Islet precursor cell (in vitro differentiated cells): ENCODE data around the gene SLC12A4.
"Not testable (repeated sequence)": the region's sequence is repeated elsewhere in the genome, so short reads cannot be mapped to it uniquely, and the experiment has no call there.

ENCODE experiments used
- DNase-seq: peaks from one replicate; pipeline ENCODE4 v3.0.0-alpha.2; 2018

SLC12A4 gene

DNA sequence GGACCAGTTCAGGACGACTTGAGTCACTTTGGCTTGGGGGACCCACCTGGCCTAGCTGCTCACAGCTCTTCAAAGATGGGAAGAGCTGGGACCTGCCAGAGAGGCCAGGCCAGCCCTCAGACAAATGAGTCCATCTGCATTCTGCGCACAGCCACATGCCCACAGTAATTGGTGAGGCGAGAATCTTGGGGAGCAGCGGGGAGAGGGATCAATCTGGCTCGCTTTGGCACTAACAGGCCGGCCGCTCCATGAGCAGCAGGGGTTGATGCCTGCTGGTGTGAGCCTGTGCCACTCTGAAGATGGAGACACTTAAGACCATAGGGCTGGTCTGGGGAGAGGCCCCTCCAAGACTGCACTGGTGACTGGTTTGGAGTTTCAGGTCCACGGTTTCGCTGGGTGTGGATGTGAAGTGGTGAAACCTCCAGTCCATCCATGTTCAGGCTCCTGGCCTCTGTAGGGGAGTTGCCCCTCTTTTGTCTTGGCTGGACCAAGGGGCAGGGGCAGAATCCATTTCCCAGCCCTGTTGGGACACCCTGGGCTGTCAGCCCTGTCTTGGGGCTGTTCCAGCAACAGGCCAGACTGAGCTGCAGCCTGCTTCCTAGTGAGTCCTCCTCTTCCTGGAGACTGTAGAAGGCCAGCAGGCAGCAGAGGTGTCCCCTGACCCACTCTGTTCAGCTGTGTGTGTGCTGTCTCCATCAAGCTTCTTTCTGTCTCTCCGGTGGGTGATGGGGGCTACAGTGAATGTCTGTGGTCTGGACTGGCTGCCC is 44.1 kb downstream of the SLC12A4 start:
- no peak for DNase-seq

DNA sequence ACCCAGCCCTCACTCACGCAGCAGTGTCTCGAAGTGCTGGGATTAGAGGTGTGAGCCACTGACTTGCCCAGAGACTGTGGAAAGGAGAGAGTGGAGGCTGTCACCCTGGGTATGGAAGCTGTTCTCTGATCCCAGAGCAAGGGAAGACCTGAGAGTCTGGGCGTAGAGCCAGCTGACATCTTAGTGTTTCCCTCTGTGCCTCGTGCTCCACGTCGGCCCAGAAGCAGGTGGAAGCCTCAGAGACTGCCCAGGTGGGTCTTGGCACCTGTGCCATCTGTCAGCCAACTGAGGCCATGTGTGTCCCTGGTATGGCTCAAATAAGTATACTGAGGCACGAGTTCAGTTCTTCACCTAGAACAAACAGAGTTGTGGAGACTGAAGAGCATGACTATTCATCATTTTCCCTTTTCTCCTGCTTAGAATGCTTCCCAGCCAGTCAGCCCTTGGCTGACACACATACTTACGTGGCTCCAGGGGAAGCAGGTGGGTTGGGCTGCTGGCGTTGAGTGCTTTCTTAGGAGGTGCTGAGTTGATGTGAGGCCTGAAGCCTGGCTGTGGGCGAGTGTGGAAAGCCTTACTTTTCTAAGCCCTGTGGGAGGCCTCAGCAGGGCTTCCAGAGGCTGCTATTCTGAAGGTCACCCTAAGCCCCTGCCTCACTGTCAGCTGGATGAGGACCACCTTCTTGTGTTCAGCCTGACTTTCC is 44.9 kb downstream of the SLC12A4 start:
- DNase-seq = no peak

DNA sequence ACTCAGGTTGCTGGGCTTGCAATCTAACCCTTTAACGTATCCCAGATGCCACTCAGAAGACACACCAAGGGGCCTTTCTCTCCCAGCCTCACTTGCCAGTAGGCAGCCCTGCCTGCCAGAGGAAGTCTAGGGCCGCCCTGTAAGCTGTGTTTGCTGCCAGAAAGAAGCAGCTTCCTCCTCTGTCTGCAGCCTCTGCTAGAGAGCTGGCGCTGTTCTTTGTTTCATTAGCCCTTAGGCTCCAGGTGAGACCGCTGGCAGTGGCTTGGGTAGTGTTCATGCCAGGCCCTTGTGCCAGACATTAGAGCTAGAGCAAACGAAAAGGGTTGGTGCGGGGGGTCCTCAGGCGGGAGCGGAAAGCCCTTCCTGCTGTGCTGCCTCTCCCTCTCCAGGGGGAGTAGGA is 45.7 kb downstream of the SLC12A4 start:
- DNase-seq = no peak

DNA sequence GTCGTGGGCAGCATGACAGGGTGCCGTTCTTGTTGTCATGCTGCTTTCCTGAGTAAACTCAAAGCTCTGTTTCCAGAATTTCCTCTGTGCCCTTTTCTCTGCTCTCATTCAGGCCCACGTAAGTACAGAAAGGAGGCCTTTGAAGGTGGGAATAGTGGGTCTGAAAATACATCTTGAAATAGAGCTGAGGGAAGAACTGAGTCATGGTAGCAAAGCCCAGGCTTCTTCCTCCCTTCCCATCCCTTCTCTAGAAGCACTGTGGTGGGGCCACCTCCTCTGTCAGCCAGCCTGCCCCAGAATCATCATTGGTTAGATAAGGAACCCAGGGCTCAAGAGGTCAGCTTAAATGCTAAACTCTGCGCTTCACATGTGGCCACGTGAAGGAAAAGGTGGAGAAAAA is 46.2 kb downstream of the SLC12A4 start:
- no peak for DNase-seq

DNA sequence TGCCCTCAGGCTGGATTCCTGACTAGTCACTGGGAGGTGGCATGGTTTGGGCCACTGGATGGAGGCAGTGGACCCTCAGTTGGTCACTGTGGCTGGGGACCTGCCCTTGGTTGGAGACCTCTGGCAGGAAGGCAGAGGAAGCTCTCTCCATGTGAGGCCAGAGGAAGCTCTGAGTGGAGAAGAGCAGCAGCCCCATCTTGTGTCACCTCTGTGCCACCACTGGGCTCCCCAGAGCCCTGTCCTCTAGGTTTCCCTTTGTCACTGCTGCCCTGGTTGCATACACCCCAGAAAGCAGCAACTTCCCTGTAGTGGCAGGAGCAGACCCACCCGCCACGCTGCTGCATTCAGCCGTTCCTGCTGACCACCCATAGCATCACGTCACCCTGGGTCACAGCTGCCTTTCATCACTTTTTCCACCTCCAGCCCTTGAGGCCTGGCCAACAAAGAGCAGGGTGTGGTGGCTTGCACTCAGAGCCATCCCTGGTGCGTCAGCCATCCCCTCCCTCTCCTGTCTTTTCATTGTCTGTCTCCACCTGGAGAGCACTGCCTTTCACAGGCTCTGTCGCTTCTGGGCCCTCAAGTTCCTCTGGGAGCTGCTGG is 48.7 kb downstream of the SLC12A4 start:
- peak; percentile 50 for DNase-seq

DNA sequence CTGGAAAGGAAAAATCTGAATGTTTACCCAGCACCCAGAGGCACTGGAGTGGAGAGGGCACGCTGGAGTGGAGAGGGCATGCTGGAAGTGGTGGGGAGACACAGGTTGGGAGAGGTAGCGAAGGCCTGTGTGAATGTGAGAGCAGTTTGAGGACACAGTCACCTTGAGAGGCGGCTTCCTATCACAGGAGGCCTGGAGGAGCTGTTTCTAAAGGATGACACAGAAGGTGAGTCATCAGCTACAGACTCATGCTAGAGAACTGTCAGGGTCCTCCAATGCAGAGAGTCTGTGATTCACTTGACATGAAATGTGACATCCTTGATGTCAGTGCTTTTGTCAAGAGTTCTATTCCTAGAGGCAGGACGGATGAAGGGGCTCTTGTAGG is 50.6 kb downstream of the SLC12A4 start:
- peak; percentile 89 for DNase-seq

DNA sequence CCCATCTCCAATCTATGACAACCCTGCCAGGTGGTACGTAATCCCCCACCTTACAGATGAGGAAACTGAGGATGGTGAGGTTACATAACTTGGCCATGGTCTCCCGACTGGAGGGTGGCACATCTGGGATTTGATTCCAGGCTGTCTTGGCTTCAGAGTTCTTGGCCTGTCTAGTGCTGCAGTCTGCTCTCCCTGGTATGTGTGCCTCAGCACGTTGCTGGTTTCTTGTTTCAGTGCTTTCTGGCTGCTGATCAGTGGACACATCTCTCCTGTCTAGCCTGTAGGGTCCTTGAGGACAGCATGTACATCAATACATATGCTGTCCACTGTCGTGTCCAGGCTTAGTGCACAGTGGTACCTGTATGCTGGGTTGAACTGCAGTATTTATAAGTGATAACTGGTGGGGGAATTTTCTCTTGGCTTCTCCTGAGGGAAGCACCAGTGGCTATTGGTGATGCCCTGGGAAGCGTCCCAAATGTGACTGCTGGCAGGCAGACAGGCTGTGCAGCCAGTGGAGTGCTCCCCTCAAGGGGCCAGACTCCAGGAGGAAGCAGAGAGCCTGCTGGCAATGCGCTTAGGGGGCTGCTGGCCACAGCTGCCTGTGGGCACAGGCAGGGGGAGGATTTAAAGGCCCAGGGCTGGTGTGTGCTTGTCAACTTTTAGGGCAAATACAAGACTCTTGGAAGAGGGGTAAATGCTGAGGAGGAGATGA is 51.1 kb downstream of the SLC12A4 start:
- DNase-seq = peak; percentile 69

DNA sequence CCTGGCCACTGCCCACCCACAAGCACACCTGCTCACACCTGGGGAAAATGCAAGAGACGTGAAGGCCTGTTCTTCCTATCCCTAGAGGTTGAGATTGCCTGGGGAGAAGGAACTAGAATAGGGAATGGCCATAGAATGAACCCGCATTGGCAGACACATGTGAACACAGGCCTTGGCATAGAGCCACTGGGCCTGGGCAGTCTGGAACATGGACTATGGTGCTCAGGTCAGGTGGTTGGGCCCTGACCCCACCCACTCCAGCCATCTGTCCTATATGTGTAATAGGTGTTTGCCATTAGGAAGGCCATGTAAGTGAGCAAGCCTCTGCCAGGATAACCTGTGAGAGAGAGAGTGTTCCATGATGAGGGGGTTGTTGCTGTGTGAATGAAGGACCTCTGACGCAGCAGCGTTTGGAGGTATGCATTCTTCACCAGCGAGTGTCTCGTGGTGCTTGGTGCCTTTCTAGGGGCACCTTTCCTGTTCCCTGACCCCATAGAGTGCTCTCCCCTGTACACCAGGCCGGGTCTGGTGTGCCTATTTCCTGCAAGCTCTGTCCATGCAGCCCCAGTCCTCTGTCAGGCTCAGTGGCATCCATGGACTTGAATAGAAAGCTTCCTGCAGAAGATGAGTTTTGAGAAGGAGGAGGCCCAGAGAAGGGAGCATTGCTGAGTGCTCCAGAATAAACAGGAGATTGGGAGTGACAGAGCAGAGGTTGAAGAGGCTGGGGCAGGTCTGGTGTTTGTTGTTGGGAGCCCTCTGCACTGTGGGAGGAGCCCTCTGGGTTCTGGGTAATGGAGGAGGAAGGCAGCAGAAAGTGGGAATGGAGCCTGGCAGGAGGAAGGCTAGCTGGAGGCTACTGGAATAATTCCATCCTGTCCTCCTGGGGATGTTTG is 52.4 kb downstream of the SLC12A4 start:
- DNase-seq = peak; percentile 64

DNA sequence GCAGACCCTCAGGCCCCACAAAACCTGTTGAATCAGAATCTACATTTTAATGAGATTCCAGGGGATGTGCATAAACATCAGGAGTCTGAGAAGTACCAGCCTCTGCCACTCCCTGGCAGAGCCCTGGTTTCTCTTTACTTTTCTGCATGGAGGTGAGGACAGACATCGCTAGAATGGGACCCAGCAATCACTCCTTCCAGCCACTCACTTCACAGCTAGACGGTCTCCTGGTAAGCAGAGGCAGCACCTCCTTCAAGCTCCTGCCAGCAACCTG is 53.0 kb downstream of the SLC12A4 start:
- DNase-seq = not testable (repeated sequence)

DNA sequence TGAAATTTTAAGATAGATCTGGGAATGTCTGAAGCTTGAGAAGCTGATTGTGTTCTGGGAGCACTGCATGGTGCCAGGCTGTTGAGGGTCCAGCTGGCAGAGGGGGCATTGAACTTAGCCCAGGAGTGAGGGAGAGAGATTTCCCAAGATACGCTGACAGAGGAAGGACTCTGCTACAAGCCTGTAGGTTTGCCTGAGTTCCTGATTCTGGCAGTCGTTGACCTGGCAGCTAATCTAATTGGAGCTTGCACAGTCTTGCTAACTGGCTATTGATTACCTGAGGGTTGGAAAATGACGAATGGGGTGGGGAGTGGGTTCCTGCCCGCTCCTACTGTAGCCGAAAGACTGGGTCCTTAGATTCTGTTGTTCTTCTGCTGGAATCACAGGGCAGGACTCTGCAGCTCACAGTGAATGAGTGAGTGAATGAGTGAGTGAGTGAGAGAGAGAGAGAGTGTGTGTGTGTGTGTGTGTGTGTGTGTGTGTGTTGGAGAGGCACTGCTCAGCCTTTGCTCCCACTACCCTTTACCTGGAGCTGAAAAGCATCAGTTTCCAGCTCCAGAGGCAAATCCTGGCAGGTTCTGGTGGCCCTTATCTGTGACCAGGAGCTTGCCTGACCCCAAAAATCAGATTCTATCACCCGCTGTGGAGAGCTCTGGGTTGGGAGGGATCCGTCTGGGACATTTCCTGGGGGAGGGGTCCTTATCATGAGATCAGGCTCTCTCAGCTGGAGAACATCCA is 53.5 kb downstream of the SLC12A4 start:
- peak; percentile 60 for DNase-seq

DNA sequence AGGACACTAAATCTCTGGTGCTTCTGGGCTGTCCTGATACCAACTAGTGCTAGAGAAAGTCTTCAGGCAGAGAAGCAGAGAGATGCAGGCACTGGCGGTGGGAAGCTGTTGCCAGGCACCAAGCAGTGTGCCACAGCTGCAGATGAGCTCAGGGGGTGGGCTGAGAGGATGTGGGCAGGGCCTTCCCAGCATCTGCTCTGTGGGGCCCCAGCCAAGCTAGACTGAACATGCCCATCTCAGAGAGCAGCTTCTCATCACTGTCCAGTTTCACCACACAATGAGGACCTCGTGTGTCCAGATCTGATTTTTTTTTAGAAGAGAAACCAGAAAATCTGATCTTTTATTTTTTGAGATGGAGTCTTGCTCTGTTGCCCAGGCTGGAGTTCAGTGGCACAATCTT is 58.3 kb downstream of the SLC12A4 start:
- no peak for DNase-seq

DNA sequence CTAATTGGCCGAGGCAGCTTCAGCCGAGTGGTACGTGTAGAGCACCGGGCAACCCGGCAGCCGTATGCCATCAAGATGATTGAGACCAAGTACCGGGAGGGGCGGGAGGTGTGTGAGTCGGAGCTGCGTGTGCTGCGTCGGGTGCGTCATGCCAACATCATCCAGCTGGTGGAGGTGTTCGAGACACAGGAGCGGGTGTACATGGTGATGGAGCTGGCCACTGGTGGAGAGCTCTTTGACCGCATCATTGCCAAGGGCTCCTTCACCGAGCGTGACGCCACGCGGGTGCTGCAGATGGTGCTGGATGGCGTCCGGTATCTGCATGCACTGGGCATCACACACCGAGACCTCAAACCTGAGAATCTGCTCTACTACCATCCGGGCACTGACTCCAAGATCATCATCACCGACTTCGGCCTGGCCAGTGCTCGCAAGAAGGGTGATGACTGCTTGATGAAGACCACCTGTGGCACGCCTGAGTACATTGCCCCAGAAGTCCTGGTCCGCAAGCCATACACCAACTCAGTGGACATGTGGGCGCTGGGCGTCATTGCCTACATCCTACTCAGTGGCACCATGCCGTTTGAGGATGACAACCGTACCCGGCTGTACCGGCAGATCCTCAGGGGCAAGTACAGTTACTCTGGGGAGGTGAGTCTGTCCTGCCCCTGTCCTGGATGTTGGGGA is 59.2 kb downstream of the SLC12A4 start:
- no peak for DNase-seq

DNA sequence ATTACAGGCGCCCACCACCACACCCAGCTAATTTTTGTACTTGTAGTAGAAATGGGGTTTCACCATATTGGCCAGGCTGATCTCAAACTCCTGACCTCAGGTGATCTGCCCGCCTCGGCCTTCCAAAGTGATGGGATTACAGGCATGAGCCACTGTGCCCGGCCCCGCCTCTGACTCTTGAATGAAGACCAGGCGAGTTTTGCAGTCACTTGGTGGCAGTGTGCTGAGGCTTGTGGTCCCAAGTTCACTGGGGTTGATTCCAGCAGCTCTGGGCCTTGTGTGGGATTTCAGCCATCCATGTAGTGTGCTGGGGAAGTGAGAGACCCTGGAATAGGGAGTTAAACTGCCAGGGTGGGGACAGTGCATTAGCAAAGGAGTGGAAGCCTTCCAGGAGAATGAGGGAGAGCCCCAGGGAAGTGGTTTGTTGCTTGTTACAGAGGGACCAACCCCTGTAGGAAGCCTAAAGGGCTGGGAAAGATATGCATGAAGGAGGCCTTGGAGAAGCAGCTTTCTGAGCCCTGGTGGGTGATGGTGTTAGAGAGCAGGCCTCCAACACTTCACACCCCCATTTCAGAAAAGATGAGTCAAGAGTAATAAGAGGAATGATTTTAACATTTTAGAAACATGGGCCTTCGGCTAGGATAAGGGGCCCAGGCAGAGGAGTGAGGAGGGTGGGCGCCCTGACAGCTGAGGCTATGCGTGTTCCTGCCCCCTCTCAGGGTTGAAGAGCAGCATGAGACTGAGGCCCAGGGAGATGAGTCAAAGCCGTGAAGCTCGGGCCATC is 60.8 kb downstream of the SLC12A4 start:
- DNase-seq = no peak

DNA sequence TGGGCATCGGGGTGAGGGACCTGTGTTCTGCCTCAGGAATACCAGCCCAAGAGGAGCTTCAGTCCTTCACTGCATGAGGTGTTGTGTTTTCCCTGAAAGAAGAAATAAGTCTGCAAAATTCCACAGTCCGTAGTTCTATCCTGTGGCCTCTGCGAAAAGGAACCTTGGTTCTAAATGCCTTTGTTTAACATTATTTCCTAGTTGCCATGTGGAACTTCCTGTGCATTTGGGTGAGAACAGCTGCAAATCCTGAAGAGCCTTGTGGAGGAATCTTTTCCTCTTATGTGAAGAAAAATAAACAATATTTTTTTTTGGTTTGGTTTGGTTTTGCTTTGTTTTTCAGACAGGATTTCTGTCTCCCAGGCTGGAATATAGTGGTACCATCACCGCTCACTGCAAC is 65.6 kb downstream of the SLC12A4 start:
- DNase-seq = no peak

DNA sequence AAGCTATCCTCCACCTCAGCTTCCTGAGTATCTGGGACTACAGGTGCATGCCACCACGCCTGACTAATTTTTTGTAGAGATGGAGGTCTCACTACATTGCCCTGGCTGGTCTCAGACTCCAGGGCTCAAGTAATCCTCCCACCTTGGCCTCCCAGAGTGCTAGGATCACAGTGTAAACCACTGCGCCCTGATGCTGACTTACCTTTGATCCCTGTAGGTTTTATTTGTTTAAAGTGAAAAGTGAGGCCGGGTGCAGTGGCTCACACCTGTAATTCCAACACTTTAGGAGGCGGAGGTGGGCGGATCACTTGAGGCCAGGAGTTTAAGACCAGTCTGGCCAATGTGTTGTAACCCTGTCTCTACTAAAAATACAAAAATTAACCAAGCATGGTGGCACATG is 66.7 kb downstream of the SLC12A4 start:
- no peak for DNase-seq

DNA sequence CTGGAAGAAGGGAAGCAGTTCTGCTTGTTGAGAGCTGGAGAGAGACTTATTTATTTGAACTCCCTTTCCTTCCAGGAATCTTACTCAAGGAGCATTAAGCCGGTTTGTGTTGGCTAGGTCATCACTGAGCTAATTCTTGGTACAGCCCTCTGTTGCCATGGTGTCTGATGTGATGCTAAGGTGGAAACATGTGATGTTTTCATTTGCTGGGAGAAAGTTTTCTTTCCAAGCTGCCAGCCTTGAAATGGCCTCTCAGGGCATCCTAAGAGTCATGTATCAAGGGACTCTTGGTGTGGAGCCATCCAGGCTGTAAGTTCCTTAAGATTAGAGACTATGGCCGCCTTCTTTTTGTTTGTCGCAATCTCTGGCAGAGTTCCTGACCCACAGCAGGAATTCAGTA is 71.2 kb downstream of the SLC12A4 start:
- DNase-seq = no peak

DNA sequence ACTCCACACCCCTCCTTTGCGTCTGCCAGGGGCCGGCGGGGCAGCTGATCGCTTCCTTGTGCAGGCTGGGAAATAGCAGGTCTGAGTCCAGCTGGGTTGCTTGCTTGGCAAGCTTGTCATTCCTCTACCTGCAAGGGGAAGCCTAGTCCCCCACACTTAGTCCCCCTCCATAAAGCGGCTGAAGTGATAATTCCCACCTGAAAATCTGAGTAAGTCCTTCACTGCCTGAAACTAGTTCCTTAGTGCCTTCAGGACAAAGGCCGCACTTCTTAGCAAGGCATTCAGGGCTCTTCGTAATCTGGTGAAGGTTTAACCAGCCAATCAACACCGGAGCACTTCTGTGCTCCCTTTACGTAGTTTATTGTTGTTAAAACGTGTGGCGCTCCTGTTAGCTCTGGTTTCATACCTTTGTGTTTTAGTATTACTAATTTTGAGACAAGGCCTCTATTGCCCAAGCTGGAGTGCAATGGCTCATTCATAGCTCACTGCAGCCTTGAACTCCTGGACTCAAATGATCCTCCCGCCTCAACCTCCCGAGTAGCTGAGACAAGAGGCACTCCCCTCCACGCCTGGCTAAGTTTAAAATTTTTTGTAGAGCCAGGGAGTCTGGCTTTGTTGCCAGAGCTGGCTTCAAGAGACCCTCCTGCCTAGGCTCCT is 74.6 kb downstream of the SLC12A4 start:
- DNase-seq = no peak
